LNCAP (cell line): ENCODE data around the gene MED8.

Experiments used
- TF ChIP-seq, protein P1 (sequence below): fragments of 450-650 bp; IDR thresholded peaks from 2 replicates; pipeline ENCODE4 v1.5.1; 2017; ENCODE audit warnings: mild to moderate bottlenecking

The MED8 gene

DNA sequence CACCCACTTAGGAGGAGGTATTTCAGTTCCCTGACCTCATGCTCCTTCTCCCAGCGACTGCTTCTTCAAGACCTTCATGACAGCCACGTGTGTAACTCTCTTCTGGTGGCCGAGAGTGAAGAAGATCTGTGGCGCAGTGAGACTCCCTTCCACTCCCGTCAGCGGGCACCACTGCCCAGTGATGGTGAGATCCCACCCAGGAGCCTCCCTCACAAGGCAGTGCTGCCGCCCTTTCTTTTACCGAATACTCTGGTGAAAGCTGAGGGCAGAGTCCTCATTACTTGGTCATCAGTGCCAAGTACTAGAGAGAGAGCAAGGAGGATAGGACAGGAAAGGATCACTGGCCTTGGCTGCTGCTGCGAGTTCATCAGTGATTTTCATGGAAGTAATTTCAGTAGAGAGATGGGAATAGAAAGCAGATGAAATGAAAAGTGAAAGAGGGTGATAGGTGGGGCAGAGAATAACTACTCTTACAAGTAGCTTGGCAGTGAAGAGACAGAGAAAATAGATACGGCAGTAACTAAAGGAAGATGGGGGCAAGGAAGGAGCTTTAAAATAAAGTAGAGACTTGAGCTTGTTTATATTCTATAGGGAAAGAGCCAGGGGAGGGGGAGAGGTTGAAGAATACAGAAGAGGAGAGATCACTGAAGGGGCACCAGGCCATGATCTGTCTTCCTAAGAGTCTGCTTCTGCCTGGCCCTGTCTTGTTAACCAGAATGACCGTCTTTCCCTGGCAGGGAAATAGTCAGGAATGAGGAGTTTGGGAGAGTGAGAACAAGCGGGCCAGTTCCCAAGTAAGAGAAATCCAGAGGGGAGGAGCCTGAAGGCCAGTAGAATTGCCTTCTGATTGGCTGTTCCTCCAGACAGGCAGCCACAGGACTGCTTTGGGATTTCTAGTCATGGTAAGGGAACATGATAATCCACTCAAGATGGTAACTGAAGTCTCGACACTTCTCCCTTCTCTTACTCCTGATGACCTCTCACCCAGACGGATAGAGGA, 45.8 kb upstream of the MED8 start:
- TF ChIP-seq, protein P1, sequence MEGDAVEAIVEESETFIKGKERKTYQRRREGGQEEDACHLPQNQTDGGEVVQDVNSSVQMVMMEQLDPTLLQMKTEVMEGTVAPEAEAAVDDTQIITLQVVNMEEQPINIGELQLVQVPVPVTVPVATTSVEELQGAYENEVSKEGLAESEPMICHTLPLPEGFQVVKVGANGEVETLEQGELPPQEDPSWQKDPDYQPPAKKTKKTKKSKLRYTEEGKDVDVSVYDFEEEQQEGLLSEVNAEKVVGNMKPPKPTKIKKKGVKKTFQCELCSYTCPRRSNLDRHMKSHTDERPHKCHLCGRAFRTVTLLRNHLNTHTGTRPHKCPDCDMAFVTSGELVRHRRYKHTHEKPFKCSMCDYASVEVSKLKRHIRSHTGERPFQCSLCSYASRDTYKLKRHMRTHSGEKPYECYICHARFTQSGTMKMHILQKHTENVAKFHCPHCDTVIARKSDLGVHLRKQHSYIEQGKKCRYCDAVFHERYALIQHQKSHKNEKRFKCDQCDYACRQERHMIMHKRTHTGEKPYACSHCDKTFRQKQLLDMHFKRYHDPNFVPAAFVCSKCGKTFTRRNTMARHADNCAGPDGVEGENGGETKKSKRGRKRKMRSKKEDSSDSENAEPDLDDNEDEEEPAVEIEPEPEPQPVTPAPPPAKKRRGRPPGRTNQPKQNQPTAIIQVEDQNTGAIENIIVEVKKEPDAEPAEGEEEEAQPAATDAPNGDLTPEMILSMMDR: no peak

DNA sequence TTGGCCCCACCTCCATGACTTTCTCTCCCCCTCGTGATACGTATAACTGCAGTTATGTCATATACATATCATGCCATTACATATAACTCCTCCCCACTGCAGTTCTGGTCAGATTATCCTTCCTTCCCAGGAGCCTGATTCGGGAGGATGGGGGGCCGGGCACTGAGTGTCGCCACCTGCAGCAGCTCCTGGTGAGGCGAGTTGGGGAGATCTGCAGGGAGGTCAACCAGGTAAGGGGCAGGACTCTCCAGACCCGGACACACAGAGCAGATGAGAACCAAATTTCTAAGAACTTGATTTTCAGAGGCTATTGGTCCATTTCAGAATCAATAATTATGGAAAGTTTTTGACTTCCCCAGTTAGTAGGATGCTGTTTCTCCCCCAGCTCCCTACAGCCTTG, 44.7 kb upstream of the MED8 start:
- TF ChIP-seq, protein P1: no peak

DNA sequence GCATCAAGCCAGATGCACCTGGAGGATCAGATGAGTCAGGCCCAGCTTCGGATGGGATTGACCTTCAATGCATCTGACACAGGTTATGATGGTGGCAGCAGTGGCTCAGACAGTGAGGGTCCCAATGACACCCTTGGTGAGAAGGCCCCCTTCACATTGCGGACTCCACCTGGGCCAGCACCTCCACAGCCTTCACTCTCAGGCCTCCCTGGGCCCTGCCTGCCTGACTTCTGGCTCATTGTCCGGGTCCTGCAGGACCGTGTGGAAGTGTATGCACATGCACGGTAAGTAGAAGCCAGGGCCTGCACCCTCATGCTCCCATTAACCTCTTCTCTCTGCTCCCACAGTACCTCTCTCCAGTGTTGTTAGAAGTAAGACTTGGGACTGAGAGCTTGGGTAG, 43.3 kb upstream of the MED8 start:
- TF ChIP-seq, protein P1: no peak

DNA sequence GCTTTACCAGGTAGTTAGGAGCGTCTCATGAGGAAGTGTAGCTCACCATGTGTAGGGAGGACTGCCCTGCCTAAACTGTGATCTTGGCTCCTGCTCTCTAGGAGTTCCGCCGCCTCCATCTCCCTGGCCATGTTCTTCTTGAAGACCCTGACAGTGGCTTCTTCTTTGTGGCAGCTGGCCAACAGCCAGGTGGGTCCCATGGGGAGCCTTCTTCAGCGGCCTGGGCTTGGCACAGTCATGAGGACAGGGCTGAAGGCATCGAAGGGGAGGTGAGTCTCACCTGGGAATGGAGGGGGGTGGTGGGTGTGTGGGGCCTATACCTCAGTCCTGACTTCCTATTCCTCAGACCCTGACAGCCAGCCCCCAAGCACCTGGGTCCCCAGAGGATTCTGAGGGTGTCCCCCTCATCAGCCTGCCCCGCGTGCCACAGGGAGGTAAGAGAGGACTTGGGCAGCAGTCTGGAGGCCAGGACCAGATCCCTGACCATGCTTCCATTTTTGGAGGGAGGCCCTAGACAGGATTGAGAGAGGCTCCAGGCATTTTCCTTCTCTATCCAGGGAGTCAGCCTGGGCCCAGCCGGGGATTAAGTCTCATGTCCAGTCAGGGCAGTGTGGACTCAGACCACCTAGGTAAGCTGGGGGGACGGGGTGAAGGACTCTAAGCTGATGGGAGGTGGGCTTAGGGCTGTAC, 42.7 kb upstream of the MED8 start:
- TF ChIP-seq, protein P1: no peak

DNA sequence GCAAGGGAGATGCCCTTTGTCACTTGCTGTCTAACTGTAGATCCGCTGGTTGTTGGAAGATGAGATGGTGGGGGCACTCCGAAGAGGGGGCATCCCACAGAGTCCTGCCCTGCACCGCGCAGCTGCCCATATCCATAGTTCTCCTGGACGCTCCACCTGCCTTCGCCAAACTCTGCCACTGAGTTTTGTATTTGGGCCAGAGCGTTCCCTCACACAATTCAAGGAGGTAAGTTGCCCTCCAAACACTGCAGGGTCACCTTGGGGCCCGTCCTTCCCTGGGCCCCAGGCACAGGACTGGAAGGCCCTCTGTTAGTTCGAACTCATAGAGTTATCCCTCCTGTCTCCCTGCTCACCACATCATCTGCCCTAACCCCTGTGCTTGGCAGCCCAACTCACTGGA, 42.1 kb upstream of the MED8 start:
- TF ChIP-seq, protein P1: no peak

DNA sequence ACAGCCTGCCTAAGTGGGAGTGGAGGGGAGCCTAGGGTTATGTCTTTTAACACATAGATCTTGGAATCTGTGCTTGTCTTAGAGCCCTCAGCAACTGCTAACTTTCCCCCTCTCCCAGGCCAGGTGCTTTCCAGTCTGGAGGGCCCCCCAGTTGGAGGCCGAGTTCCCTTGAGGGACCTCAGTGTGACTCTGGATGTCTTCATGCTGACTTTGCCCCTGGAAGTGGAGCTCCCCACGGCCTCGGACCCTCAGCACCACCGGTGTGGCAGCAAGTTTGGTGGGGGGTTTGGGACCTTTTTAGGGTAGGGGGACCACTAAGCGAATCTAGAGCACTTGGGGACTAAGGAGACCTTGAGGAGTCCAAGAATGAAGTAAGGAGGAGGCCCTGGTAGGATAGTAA, 41.2 kb upstream of the MED8 start:
- TF ChIP-seq, protein P1: no peak

DNA sequence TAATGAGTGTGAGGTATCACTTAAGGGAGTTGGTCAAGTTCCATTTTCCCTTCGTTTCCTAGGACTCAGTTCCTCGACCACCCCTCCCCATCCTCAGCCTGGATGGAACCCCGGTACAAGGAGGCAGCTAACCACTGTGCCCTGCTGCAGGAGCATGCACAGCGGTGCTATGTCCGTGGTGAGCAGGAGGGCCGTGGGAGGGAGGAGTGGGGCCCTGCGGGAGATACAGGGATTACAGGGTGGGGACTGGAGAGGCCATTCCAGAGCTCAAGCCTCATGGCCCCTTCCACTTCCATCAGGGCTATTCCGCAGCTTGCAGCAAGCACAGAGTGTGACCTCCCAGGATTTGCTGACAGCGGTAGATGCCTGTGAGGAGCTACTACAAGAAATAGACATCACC, 38.3 kb upstream of the MED8 start:
- TF ChIP-seq, protein P1: no peak
